Measurements from ENCODE around the gene SNX12.

- TF ChIP-seq EP300 (IDR thresholded peaks at IDR 0.05) (no peak), POLR2A (IDR thresholded peaks at IDR 0.05) (no peak), CTCF (IDR thresholded peaks at IDR 0.05) (no peak)
Measured at GRCh38 chrX:71067089-71067488, 1.0 kb downstream of the SNX12 start.

All from tibial nerve (tissue), 4 donors.